ENCODE measurements around the gene RAB3GAP1.

Gene RAB3GAP1

DNA sequence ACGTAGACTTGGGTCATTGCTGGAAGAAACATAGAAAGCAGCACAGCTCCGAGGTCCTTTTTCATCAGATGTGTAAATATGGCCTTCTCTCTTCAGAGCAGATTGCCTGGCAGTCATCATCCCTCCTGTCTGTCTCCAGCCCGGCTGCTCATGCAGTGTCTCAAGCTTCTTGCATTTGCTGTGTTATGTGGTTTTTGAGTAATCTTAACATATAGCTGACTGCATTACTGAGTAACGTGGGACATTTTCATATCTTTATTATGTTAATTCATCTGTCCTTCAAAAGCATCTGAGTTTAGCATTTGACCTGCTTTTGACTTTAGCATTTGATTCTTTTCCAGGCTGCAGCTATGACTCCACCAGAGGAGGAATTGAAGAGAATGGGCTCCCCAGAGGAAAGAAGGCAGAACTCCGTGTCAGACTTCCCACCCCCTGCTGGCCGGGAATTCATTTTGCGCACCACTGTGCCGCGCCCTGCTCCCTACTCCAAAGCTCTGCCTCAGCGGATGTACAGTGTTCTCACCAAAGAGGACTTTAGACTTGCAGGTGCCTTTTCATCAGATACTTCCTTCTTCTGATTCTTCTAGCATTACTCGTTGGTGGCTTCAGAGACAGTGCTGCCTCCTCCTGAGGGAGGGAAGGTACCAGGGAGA lies 116.2 kb downstream of the RAB3GAP1 start:
- no peak overlapping the region for H3K4me3 ChIP-seq
- no peak for DNase-seq
- no peaks in the 10 kb centered on the region for H3K27me3 ChIP-seq
- no peak for TF ChIP-seq CTCF (IDR thresholded peaks at IDR 0.05)
- no peaks in the 10 kb centered on the region for H3K9me3 ChIP-seq
- H3K36me3 ChIP-seq = peaks cover 76 to 81% (median 80%) of the 10 kb centered on the region in 3 donors
- no peak overlapping the region for H3K27ac ChIP-seq
- intact Hi-C loops (cut with DNase I; ENCODE audit: low total_unique reads) = no loop called here
- H3K4me1 ChIP-seq = no peaks in the 10 kb centered on the region

DNA sequence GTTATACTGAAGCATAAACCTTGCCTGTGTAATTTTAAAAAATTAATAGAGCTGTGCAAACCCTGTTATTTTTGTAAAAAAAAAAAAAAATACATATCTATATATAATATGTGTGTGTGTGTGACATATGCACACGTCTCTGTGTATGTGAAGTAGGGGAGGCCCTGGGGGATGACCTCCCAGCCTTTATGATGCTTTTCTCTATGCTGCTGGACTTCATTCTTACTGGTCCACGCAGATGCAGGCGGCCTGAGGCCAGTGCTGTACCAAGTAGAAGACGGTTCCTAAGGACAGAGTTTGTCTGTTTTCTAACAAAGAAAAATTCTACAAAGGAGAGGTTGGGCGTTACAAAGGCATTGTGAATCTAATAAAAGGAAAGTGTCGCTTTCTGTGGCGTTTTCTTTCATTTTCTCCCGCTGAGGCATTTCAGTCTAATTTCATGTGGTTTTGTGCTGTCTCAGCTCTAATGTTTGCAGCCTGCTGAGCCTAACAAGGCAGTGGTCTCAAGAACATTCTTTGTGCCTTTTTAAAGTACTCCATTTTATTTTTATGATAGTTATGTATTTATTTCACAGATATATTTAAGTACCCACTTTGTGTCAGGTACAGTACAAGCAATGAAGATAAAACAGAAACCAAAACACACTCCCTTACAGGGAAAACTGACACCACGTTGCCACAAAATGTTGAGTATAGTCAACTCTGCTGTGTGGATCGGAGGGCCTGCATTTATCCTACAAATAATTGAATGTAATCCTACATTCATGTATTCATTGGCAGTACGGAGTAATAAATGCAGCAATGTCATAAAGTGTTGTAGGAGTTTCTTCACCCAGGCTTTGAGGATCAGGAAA lies 118.0 kb downstream of the RAB3GAP1 start:
- H3K4me1 ChIP-seq = no peaks in the 10 kb centered on the region
- H3K27me3 ChIP-seq = no peaks in the 10 kb centered on the region
- peaks cover 61 to 68% (median 68%) of the 10 kb centered on the region in 3 donors for H3K36me3 ChIP-seq
- no peak overlapping the region for H3K4me3 ChIP-seq
- no peak overlapping the region for H3K27ac ChIP-seq
- no peak for TF ChIP-seq CTCF (IDR thresholded peaks at IDR 0.05)
- no peaks in the 10 kb centered on the region for H3K9me3 ChIP-seq
- intact Hi-C loops (cut with DNase I; ENCODE audit: low total_unique reads) = no loop called here
- DNase-seq = no peak

DNA sequence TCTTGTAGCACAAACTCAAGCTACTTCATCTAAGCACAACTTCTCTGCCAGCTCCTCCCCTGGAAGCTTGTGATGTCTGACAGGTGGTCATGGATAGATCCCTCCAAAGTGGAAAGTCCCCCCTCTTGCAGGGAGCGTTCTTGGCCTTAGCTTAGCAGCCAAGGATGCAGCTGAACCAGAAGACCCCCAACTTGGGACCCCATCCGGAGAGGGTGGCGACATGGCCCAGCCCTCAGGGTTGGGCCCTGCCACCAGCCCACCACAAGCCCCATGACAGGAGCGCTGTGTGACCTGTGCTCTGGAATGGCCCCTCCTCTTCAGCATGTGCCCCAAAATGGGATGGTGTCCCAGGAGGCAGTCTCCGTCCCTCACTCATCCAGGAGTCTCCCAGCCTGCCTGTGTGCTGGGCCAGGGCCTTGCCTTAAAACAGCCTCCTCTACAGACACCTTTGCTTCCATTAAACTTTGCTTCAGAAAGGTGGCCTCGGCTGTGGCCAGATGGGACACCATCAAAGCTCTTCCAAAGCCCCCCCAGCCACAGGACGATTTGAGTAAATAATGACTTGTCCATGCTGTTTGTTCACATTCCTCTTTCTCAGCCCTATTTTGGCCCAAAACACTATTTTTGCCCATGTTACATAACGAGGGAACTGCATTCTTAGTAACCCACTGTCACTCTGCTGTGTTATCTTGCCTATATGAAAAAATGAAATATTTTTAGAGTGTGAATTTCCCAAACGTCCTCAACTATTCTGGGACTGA lies 122.1 kb downstream of the RAB3GAP1 start:
- Histone ChIP-seq H3K27ac (no peak overlapping the region), H3K36me3 (peaks cover 48 to 57% (median 55%) of the 10 kb centered on the region in 3 donors), H3K27me3 (no peaks in the 10 kb centered on the region), H3K4me3 (no peak overlapping the region), H3K9me3 (peaks cover 0 to 7% (median 0%) of the 10 kb centered on the region in 3 donors), H3K4me1 (no peaks in the 10 kb centered on the region)
- TF ChIP-seq CTCF (IDR thresholded peaks at IDR 0.05) = no peak
- DNase-seq = no peak
- intact Hi-C loops (cut with DNase I; ENCODE audit: low total_unique reads) = no loop called here

DNA sequence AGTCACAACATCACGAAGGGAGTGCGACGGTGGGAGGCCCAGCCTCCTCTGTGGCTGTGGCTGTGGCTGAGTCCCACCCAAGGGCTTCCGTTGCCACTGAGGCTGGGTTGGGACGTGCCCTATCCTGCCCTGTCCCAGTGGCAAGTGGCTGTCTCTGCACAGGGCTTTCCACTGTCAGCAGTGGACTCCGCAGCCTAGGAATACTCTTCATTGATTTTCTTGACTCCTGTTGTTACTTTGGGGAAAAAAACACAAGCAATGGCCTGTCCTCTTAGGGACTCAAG lies 122.7 kb downstream of the RAB3GAP1 start:
- H3K27me3 ChIP-seq = no peaks in the 10 kb centered on the region
- H3K27ac ChIP-seq = no peak overlapping the region
- H3K36me3 ChIP-seq = peaks cover 44 to 52% (median 49%) of the 10 kb centered on the region in 3 donors
- H3K4me1 ChIP-seq = no peaks in the 10 kb centered on the region
- no peak overlapping the region for H3K4me3 ChIP-seq
- no peak for TF ChIP-seq CTCF (IDR thresholded peaks at IDR 0.05)
- DNase-seq = no peak
- peaks cover 0 to 7% (median 0%) of the 10 kb centered on the region in 3 donors for H3K9me3 ChIP-seq
- intact Hi-C loops (cut with DNase I; ENCODE audit: low total_unique reads) = no loop called here

DNA sequence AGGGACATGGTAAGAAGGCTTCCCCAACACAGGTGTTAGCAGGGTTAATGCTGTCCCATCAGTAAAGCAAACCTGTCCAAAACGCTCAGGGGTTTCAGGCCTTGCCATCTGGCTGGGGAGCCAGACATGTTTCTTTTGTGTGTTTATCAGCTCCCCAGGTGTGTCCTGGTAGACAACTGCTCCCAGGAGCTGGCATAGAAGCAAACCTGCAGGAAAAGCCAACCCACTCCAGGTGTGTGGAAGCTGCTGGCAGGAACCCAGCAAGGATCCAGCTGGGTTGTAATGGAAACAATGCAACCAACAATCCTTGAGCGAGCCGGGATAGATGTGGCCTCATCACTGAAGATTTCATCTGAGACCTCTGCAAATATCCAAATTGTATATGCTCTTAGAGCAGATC lies 123.1 kb downstream of the RAB3GAP1 start:
- H3K4me3 ChIP-seq = no peak overlapping the region
- H3K4me1 ChIP-seq = no peaks in the 10 kb centered on the region
- peaks cover 42 to 47% (median 45%) of the 10 kb centered on the region in 3 donors for H3K36me3 ChIP-seq
- no peak overlapping the region for H3K27ac ChIP-seq
- H3K9me3 ChIP-seq = peaks cover 0 to 7% (median 0%) of the 10 kb centered on the region in 3 donors
- no peak for TF ChIP-seq CTCF (IDR thresholded peaks at IDR 0.05)
- intact Hi-C loops (cut with DNase I; ENCODE audit: low total_unique reads) = no loop called here
- H3K27me3 ChIP-seq = no peaks in the 10 kb centered on the region
- DNase-seq = no peak

All from tibial artery (tissue), 4 donors.